MM.1S (cell line): Measurements from ENCODE around the gene CRYBA2.

ENCODE experiments used
- DNase-seq: peaks from one replicate; pipeline ENCODE4 v3.0.0-alpha.2; 2015
- H2AFZ ChIP-seq: fragments of 300-600 bp; sonication (generic); 2 replicates; pipeline ENCODE4 v1.6.0; 2016; ENCODE audit warnings: antibody characterized with exemption, low read length
- H3F3A ChIP-seq: fragments of 300-600 bp; sonication (generic); 2 replicates; pipeline ENCODE4 v1.6.1; 2016; ENCODE audit warnings: mild to moderate bottlenecking, antibody characterized with exemption, low read length, moderate library complexity, mixed read lengths; ENCODE audit not compliant: insufficient read depth
- H3K27ac ChIP-seq: fragments of 300-600 bp; sonication (generic); 2 replicates; pipeline ENCODE4 v1.5.1; 2016; ENCODE audit warnings: mild to moderate bottlenecking, low read length
- H3K27me3 ChIP-seq: fragments of 300-600 bp; sonication (generic); replicated peaks from 2 replicates; pipeline ENCODE4 v1.6.0; 2016; ENCODE audit warnings: low read length; ENCODE audit not compliant: insufficient read depth
- H3K36me3 ChIP-seq: fragments of 300-600 bp; sonication (generic); replicated peaks from 2 replicates; pipeline ENCODE4 v1.6.1; 2016; ENCODE audit warnings: mild to moderate bottlenecking, low read length, mixed read lengths; ENCODE audit not compliant: insufficient read depth
- H3K4me1 ChIP-seq: fragments of 300-600 bp; sonication (generic); 2 replicates; pipeline ENCODE4 v1.6.1; 2016; ENCODE audit warnings: low read length, mixed read lengths
- H3K4me2 ChIP-seq: fragments of 300-600 bp; sonication (generic); 2 replicates; pipeline ENCODE4 v1.6.0; 2016; ENCODE audit warnings: low read depth, low read length
- H3K4me3 ChIP-seq: fragments of 300-600 bp; sonication (generic); 2 replicates; pipeline ENCODE4 v1.5.1; 2016; ENCODE audit warnings: low read length, mixed read lengths
- H3K79me2 ChIP-seq: fragments of 300-600 bp; sonication (generic); 2 replicates; pipeline ENCODE4 v1.6.1; 2016; ENCODE audit warnings: mixed run types, low read length, mixed read lengths
- H3K9ac ChIP-seq: fragments of 300-600 bp; sonication (generic); 2 replicates; pipeline ENCODE4 v1.6.1; 2016; ENCODE audit warnings: low read length, mixed read lengths
- H3K9me2 ChIP-seq: fragments of 300-600 bp; sonication (generic); replicated peaks from 2 replicates; pipeline ENCODE4 v1.6.1; 2016; ENCODE audit warnings: mild to moderate bottlenecking, low read length, mixed read lengths; ENCODE audit not compliant: insufficient read depth
- H3K9me3 ChIP-seq: fragments of 300-600 bp; sonication (generic); replicated peaks from 2 replicates; pipeline ENCODE4 v1.6.1; 2016; ENCODE audit warnings: mild to moderate bottlenecking, low read length, mixed read lengths; ENCODE audit not compliant: insufficient read depth
- H4K20me1 ChIP-seq: fragments of 300-600 bp; sonication (generic); 2 replicates; pipeline ENCODE4 v1.6.1; 2016; ENCODE audit warnings: mild to moderate bottlenecking, low read length, moderate library complexity, mixed read lengths; ENCODE audit not compliant: insufficient read depth
- EZH2 ChIP-seq: fragments of 300-600 bp; sonication (generic); optimal IDR thresholded peaks from 2 replicates; pipeline ENCODE3; 2017; ENCODE audit warnings: low read depth, mild to moderate bottlenecking, antibody characterized with exemption, low read length, mixed read lengths
- EZH2phosphoT487 ChIP-seq: fragments of 300-600 bp; sonication (generic); IDR thresholded peaks from 2 replicates; pipeline ENCODE4 v1.6.1; 2018; ENCODE audit warnings: antibody characterized with exemption, low read length
- TF ChIP-seq, protein P1 (sequence below): fragments of 300-600 bp; sonication (generic); IDR thresholded peaks from 2 replicates; pipeline ENCODE4 v1.5.1; 2016; ENCODE audit warnings: antibody characterized with exemption, low read length, mixed read lengths

CRYBA2 gene

DNA sequence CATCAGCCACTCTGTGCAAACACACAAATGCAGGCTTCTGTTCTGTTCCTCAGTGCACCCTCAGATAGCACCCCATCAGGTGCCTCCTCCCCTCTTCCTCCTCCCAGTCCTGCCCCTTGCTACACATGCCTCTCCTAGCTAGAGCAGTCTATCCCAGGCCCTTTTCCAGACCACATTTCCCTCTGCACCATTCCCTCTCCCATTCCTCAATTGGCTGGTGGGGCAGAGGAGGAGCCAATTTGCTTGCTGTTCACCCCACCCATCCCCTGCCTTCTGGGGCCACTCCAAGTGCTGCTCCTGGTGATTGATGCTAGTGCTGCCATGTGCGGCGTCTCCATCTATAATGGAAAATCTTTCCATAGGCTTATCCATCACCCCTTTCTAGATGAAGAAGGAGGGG, 42.7 kb upstream of the CRYBA2 start:
- no peak overlapping the region for H3K27ac ChIP-seq
- peaks cover 97% of the 10 kb centered on the region for H3K27me3 ChIP-seq
- no peaks in the 10 kb centered on the region for H3K36me3 ChIP-seq
- no peak overlapping the region for H3K9ac ChIP-seq
- TF ChIP-seq, protein P1, sequence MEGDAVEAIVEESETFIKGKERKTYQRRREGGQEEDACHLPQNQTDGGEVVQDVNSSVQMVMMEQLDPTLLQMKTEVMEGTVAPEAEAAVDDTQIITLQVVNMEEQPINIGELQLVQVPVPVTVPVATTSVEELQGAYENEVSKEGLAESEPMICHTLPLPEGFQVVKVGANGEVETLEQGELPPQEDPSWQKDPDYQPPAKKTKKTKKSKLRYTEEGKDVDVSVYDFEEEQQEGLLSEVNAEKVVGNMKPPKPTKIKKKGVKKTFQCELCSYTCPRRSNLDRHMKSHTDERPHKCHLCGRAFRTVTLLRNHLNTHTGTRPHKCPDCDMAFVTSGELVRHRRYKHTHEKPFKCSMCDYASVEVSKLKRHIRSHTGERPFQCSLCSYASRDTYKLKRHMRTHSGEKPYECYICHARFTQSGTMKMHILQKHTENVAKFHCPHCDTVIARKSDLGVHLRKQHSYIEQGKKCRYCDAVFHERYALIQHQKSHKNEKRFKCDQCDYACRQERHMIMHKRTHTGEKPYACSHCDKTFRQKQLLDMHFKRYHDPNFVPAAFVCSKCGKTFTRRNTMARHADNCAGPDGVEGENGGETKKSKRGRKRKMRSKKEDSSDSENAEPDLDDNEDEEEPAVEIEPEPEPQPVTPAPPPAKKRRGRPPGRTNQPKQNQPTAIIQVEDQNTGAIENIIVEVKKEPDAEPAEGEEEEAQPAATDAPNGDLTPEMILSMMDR: no peak
- TF ChIP-seq EZH2: no peak
- TF ChIP-seq EZH2phosphoT487: no peak
- DNase-seq: no peak
- H3K4me2 ChIP-seq: no peak overlapping the region
- H3K4me1 ChIP-seq: no peaks in the 10 kb centered on the region
- H3K4me3 ChIP-seq: no peak overlapping the region
- no peaks in the 10 kb centered on the region for H4K20me1 ChIP-seq
- H2AFZ ChIP-seq: no peak overlapping the region
- H3K9me2 ChIP-seq: no peaks in the 10 kb centered on the region
- H3K9me3 ChIP-seq: no peaks in the 10 kb centered on the region
- no peaks in the 10 kb centered on the region for H3F3A ChIP-seq
- no peaks in the 10 kb centered on the region for H3K79me2 ChIP-seq

DNA sequence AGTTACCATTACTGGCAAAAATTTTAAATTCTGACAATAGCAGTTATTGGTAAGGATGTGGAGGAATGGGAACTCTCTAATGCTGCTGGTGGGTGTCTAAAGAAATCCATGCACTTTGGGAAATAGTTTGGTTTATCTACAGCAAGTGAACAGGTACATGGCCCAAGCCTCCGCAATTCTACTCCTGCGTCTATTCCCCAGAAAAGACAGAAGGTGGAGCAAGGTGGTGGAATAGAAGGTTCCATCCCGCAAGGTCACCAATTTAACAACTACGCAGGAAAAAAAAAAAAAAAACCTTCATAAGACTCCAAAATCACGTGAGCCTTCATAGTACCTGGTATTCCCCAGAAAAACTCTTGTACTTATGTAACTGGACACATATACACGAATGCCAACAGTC, 41.6 kb upstream of the CRYBA2 start:
- Histone ChIP-seq H3K4me1 (no peaks in the 10 kb centered on the region), H3K36me3 (no peaks in the 10 kb centered on the region), H3K9me3 (no peaks in the 10 kb centered on the region), H3K9me2 (no peaks in the 10 kb centered on the region), H2AFZ (no peak overlapping the region), H3K4me2 (no peak overlapping the region), H3K79me2 (no peaks in the 10 kb centered on the region), H3K4me3 (no peak overlapping the region), H3F3A (no peaks in the 10 kb centered on the region), H3K27ac (no peak overlapping the region), H4K20me1 (no peaks in the 10 kb centered on the region), H3K27me3 (peaks cover 97% of the 10 kb centered on the region), H3K9ac (no peak overlapping the region)
- no peak for DNase-seq
- TF ChIP-seq EZH2 (no peak), EZH2phosphoT487 (no peak)
- TF ChIP-seq, protein P1: no peak

DNA sequence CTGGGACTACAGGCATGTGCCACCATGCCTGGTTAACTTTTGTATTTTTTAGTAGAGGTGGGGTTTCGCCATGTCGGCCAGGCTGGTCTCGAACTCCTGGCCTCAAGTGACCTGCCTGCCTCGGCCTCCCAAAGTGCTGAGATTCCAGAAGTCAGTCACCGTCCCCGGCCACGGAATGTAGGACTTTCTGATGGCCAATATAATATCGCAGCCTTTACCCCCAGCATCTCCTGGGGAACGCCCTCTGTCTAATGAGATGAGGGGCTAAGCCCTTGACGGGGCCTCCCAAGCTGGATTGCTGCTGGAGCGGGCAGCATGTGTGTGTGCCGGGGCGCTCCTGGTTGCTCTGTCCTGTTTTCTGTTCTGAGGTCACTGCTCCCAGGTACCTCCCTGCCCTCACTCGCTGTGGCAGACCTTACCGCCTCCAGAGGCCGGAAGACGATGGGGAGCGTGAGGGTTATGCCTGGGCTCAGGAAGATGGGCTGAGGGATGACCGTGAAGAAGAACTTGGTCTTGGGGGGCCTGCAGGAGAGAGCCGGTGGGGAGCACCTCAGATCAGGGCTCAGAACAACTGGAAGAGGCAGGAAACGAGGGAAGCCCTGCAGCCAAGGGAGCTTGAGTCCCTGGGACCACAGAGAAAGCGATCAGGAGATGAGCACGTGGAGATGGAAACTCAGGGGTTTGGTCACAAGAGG, 39.0 kb upstream of the CRYBA2 start:
- Histone ChIP-seq H2AFZ (no peak overlapping the region), H3K4me3 (no peak overlapping the region), H3K4me2 (no peak overlapping the region), H3K27me3 (peaks cover 84% of the 10 kb centered on the region), H3K36me3 (no peaks in the 10 kb centered on the region), H3K27ac (no peak overlapping the region), H3K4me1 (no peaks in the 10 kb centered on the region), H3K9me3 (no peaks in the 10 kb centered on the region), H3K9ac (no peak overlapping the region), H3K9me2 (no peaks in the 10 kb centered on the region), H4K20me1 (no peaks in the 10 kb centered on the region), H3K79me2 (no peaks in the 10 kb centered on the region), H3F3A (no peaks in the 10 kb centered on the region)
- no peak for DNase-seq
- TF ChIP-seq EZH2phosphoT487: no peak
- TF ChIP-seq, protein P1: no peak
- no peak for TF ChIP-seq EZH2
